Measurements from ENCODE around the gene VRK3.
A peak's percentile ranks its signal among the peaks of the same experiment; 100 is the strongest.
"Not testable (repeated sequence)": the region's sequence is repeated elsewhere in the genome, so short reads cannot be mapped to it uniquely, and the experiment has no call there.

VRK3 gene

GRCh38 chr19:49988433-49988832 is 36.7 kb downstream of the VRK3 start:
- DNase-seq (ENCODE audit: low read depth in 3 of 3, low spot score in 1 of 3): no peak

GRCh38 chr19:49988007-49988406 is 37.2 kb downstream of the VRK3 start:
- no peak for DNase-seq (ENCODE audit: low read depth in 3 of 3, low spot score in 1 of 3)

- peak; percentile 38 to 50 (median 42) for DNase-seq (ENCODE audit: low read depth in 3 of 3, low spot score in 1 of 3)
Measured at GRCh38 chr19:49987159-49987698, 37.9 kb downstream of the VRK3 start.

GRCh38 chr19:49986354-49986753 is 38.8 kb downstream of the VRK3 start:
- DNase-seq (ENCODE audit: low read depth in 3 of 3, low spot score in 1 of 3): no peak

GRCh38 chr19:49985871-49986270 is 39.3 kb downstream of the VRK3 start:
- DNase-seq (ENCODE audit: low read depth in 3 of 3, low spot score in 1 of 3): no peak

DNA sequence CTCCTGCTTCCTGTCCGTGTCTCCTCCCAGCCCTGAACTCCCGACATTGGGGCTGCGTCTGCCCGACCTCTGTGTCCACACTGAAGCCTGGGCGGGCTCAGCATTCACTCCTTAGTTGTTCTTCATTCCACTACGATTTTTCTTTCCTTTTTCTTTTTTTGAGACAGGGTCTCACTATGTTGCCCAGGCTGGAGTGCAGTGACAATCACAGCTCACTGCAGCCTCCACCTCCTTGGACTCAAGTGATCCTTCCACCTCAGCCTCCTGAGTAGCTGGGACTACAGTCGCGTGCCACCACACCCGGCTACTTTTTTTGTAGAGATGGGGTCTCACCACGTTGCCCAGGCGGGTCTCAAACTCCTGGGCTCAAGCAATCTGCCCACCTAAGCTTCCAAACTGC is 40.7 kb downstream of the VRK3 start:
- no peak for DNase-seq (ENCODE audit: low read depth in 3 of 3, low spot score in 1 of 3)

DNA sequence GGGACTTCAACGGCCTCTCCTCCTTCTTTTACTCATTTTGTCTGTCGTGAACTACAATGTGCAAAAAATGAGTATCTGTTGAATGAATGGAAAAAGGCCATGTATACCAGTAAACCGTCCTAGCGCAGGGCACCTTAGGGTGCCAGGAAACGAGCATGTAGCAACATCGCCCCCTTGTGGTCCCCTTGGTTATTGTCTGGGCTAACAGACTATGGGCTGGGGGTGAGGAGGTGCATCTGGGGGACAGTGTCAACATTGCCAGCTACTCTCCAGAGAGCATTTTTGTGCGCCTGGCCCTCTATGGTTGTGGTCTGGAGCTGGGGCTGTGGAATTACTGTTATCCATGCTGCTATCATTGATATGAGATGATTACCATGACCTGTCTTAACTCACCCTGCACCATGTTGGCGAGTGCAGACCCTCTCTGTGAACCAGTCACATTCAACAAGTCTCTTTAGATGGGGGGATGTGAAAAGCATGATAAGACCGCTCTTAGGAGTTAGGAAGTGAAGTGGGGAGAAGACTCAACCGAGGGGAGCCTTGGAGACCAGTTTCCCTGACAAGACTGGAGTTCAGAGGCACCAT is 41.4 kb downstream of the VRK3 start:
- DNase-seq (ENCODE audit: low read depth in 3 of 3, low spot score in 1 of 3): peak; percentile 25 to 76 (median 54)

GRCh38 chr19:49981603-49982593 is 43.3 kb downstream of the VRK3 start:
- no peak for DNase-seq (ENCODE audit: low read depth in 3 of 3, low spot score in 1 of 3)

DNA sequence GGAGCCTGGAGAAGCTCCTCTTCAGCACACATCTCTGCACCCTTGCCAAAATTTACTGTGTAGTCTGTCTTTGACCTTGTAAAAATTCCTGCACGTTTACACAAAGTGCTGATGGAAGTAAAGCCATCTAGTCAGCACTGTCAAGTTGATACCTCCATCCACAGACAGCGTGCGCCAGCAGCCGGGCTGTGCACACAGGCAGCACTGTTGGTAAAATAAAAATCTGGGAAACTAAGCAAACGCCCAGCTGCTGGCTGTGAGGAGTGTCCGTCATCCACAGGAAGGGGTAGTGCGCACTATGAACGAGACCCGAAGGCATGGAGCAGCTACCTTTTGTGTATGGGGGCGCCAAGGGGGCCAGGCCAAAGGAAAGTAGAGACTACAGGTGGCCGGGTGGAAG is 46.8 kb downstream of the VRK3 start:
- no peak for DNase-seq (ENCODE audit: low read depth in 3 of 3, low spot score in 1 of 3)

DNA sequence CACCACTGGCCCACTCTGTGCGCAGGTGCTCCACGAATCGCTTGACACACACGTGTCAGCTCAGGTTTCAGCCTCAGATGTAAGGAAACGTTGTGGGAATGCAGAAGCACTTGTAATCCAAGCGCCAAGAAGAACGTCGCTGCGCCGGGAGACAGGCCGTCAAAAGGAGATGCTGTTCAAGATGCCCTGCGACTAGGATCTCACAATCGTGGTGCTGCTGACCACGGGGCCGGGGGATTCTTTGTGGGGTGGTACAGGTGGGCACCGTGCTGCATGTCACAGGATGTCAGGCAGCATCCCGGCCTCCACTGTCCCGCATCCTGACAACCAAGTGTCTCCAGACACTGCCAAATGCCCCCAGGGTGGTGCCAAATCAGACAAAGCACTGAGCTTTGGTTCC is 47.3 kb downstream of the VRK3 start:
- no peak for DNase-seq (ENCODE audit: low read depth in 3 of 3, low spot score in 1 of 3)

DNA sequence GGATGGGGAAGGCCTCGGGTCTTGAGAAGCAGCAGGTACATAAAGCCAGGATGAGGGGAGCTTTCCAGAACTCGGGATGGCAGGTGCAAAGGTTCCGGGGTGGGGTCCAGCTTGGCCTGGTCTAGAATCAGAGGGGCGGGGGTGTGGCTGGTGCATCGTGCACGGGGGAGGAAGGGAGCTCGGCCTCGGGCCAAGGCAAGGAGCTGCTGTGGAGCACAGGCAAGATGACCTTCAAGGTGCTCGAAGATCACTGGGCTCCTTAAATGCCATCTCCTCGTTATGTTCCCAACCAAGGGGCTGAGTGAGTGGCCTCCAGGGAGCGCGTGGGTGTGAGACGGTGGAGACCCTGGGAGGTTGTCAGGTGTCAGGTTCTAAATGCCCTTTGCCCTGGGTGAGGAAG is 48.1 kb downstream of the VRK3 start:
- no peak for DNase-seq (ENCODE audit: low read depth in 3 of 3, low spot score in 1 of 3)

- no peak for DNase-seq (ENCODE audit: low read depth in 3 of 3, low spot score in 1 of 3)
Measured at GRCh38 chr19:49976496-49976895, 48.7 kb downstream of the VRK3 start.

- DNase-seq (ENCODE audit: low read depth in 3 of 3, low spot score in 1 of 3): no peak
Measured at GRCh38 chr19:49975051-49975450, 50.1 kb downstream of the VRK3 start.

GRCh38 chr19:49973987-49974386 is 51.2 kb downstream of the VRK3 start:
- no peak for DNase-seq (ENCODE audit: low read depth in 3 of 3, low spot score in 1 of 3)

- DNase-seq (ENCODE audit: low read depth in 3 of 3, low spot score in 1 of 3): no peak
Measured at GRCh38 chr19:49972841-49973240, 52.3 kb downstream of the VRK3 start.

- no peak for DNase-seq (ENCODE audit: low read depth in 3 of 3, low spot score in 1 of 3)
Measured at GRCh38 chr19:49971991-49972411, 53.2 kb downstream of the VRK3 start.

GRCh38 chr19:49969355-49969754 is 55.8 kb downstream of the VRK3 start:
- DNase-seq (ENCODE audit: low read depth in 3 of 3, low spot score in 1 of 3): not testable (repeated sequence)

DNA sequence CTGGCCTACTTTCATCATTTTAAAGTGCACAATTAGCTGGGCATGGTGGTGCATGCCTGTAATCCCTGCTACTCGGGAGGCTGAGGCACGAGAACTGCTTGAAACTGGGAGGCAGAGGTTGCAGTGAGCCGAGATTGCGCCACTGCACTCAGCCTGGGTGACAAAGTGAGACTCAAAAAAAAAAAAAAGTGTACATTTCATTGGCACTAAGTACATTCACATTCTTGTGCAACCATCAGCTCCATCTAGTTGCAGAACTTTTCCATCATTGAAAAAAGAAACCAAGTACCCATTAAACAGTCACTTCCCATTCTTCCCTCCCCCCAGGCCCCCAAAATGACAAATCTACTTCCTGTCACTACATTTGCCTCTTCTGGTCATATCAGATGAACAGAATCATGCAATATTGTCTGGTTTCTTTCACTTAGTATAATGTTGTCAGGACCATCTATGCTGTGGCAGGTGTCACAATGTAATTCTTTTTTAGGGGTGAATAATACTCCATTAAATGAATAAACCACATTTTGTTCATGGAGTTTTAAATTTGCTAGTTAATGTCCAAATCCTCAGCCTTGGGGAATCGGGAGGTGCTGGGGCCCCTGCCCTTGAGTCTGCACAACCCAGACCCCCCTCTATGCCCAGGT is 56.8 kb downstream of the VRK3 start:
- no peak for DNase-seq (ENCODE audit: low read depth in 3 of 3, low spot score in 1 of 3)

- not testable (repeated sequence) for DNase-seq (ENCODE audit: low read depth in 3 of 3, low spot score in 1 of 3)
Measured at GRCh38 chr19:49960980-49961379, 64.2 kb downstream of the VRK3 start, which contains the start of gene SIGLEC11. Gene SIGLEC11 (minus strand): TSS chr19:49961172. CDS start chr19:49961081, 91 bp downstream.

- DNase-seq (ENCODE audit: low read depth in 3 of 3, low spot score in 1 of 3): not testable (repeated sequence)
Measured at GRCh38 chr19:49959892-49960291, 65.3 kb downstream of the VRK3 start.

DNA sequence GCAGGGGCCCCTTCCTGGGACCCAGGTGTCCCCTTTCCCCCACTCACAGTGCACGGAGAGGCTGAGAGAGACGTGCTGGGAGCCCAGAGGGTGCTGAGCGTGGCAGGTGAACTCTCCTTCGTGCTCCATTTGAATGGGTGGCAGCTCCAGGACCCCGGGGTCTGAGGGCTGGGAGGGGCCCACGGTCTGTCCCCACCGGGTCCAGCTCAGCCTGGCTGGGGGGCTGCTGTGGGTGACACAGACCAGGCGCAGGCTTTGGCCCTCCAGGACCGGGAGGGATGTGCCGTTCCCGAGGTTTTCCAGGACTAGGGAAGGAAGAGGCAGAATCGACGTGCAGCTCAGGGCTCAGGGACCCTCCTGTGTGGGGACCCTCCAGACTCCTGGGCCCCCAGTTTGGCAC is 66.6 kb downstream of the VRK3 start:
- DNase-seq (ENCODE audit: low read depth in 3 of 3, low spot score in 1 of 3): not testable (repeated sequence)

Data from stimulated activated CD4-positive, alpha-beta T cell treated with anti-CD3 and anti-CD28 coated beads, TNF-alpha, amount 100 ng/mL, for 1 hour (primary cell).